ENCODE data around the gene CYGB.

CYGB gene

GRCh38 chr17:76551685-76552084 is 14.2 kb upstream of the CYGB start:
- no peak for DNase-seq (ENCODE audit: insufficient read length, low spot score)
- FAIRE-seq: no peak

DNA sequence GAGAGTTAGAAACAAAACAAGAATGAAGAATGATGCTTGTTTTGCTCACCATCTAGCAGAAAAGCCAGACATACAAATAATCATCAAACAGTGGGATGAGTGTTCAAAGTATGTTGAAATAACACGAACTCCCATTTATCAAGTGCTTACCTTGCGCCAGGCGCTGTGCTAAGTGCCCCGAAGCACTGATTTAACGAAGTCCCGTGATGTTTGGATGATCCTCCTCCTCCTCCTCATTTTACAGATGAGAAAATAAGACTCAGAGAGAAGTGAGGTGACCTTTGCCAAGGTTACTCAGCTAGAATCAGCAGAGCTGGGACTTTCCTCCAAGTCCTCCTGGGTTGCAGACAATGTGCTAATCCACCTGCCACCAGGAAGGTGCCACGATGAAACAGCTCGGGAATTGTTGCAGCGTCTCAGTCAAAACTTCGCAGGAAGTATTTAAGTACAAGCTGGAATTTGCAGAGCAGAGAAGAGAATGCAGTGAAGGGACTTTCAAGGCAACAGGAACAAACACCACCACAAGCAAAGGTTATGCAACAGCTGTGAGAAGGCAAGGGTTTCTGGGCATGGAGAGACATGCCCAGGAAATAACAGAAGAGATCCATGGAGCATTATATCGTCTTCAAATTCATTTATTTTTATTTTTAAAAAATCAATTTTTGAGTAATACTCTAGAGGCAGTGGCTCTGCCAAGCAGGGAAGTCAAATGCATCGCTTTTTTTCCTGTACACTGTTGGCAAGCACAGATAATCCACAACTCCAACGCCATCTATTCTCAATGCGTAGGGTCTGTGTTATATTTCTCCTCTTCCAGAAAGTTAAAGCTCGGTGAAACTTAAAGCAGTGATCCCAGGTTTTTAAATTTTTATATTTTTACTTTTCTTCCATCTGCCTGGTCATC is 13.5 kb upstream of the CYGB start:
- DNase-seq (ENCODE audit: insufficient read length, low spot score) (no peak), FAIRE-seq (no peak)

DNA sequence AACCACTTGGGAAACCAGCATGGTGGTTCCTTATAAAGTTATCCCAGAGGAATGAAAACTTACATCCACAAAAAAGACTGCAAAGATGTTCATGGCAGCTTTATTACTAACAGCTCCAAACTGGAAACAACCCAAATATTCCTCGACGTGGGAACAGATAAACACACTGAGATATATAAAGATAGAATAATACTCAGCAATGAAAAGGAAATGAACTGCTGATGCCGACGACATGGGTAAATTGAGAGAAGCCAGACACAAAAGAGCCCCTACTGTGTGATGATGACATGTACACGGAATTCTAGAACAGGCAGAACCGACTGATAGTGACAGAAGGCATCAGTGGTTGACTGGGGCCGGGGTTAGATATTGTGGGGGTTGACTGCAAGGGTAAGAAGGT is 12.0 kb upstream of the CYGB start:
- DNase-seq (ENCODE audit: insufficient read length, low spot score): no peak
- no peak for FAIRE-seq

GRCh38 chr17:76549215-76549518 is 11.7 kb upstream of the CYGB start:
- FAIRE-seq: no peak

DNA sequence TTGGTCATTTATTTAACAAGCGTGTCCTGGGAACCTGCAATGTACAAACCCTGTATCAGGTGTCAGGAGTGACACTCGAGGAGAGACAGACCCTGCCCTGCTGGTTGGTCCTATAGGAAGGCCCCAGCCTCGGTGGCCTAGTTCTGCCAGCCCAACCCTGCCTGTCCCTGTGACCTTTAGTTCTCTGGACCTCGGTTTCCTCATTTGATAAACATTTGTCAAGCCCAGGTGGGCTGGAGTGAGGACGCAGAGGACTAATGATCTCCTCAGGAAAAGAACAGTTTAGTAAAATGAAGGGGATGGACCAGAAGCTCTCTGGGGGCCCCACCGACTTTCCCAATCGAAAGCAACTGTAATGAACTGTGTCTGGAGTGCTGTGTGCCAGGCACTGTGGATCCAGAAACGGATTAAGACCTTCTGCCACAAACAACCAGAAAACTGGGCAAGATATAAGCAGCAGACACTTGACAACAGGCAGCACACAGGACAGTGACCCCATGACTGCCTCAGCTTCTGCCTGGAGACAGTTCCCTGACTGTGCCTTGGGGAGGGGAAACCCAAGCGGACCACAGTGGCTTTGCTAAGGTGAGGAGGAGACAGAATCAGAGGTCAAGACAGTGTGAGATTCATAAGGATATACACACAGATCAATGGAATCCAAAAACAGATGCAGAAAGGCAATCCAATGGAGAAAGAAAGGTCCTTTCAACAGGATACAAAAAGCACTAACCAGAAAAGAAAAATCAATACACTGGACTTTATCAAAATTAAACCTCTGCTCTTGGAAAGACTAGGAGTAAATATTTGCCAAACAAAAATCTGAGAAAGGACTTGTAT is 11.1 kb upstream of the CYGB start:
- FAIRE-seq (no peak), DNase-seq (ENCODE audit: insufficient read length, low spot score) (no peak)

More at GRCh38 chr17:76549215-76549518, 11.7 kb upstream of the CYGB start:
- DNase-seq (ENCODE audit: insufficient read length, low spot score): no peak

DNA sequence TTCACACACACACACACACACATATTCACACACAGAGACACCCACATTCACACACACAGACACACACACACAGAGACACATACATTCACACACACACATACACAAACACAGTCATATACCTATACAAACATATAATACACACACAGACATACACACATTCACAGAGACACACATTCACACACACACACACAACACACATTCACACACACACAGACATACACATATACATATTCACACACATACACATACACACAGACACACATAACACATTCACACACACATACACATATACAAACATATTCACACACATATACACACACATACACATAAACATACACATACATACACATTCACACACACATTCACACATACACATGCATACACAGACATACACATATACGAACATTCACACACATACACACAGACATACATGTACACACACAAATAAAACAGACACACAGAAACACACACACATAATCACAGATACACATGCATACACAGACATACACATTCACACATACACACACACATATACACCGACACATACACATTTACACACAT is 10.2 kb upstream of the CYGB start:
- FAIRE-seq: peak; percentile 99
- no peak for DNase-seq (ENCODE audit: insufficient read length, low spot score)

DNA sequence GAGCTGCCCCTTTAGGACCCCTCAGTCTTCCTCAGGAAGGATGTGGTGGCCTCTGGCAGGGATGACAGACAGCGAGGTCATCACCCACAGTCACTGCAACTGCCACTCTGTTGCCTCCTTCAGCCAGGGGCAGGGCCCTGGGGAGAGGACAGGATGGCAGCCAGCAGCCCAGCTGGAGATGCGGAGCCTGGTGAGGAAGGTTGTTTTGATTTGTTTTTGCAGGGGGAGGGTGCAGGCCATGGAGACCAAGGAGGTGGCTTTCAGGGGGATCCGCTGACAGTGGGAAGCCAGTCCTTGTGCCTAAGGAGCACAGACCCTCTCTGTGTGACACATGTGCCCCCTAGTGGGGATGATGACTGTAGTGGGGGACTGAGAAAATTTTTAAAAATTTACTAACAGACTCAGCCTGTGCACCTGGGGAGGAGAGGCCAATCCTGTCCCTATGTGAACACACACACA is 9.7 kb upstream of the CYGB start:
- FAIRE-seq: peak; percentile 48
- peak; percentile 85 for DNase-seq (ENCODE audit: insufficient read length, low spot score)

GRCh38 chr17:76546556-76547182 is 9.2 kb upstream of the CYGB start:
- DNase-seq (ENCODE audit: insufficient read length, low spot score): no peak
- FAIRE-seq: no peak

- no peak for FAIRE-seq
- DNase-seq (ENCODE audit: insufficient read length, low spot score): no peak
These were observed 8.5 kb upstream of the CYGB start for GRCh38 chr17:76545918-76546555.

DNA sequence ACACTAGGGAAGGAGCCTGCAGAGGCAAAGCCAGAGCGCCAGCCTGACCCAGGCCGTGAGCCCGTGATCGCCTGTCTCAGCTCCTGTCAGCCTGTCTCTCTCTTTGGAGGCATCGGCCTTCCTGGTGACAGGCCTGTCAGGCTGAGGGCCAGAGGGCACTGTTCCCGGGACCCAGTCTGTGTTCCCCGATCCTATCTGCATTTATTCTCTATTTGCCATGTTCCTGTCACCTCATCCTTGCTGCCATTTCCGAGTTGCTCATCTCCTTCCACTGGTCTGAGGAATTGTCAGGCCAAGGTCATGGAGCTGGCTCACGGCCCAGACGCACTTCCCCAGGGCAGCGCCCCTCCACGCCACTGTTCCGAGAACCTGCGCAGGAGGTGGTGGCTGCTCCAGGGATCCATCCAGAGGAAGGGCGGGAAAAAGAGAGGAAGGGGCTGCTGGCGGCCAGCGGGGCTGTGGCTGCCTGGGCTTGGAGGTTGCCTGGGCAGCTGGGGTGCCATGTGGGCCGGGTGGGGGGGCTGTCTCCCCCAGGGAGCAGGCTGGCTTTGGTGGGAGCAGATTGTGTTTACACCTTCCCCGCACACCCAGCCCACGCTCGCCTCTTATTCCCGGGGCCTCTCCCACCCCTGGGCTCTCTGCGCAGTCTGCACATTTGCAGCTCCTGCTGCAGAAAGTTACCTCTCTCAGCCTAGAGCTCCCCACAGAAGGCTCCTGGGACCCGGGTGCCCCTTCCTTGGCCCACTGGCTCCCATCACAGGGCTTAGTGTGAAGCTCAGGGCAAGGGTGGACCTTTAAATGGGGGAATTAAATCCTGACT is 7.2 kb upstream of the CYGB start:
- DNase-seq (ENCODE audit: insufficient read length, low spot score) (no peak), FAIRE-seq (no peak)

DNA sequence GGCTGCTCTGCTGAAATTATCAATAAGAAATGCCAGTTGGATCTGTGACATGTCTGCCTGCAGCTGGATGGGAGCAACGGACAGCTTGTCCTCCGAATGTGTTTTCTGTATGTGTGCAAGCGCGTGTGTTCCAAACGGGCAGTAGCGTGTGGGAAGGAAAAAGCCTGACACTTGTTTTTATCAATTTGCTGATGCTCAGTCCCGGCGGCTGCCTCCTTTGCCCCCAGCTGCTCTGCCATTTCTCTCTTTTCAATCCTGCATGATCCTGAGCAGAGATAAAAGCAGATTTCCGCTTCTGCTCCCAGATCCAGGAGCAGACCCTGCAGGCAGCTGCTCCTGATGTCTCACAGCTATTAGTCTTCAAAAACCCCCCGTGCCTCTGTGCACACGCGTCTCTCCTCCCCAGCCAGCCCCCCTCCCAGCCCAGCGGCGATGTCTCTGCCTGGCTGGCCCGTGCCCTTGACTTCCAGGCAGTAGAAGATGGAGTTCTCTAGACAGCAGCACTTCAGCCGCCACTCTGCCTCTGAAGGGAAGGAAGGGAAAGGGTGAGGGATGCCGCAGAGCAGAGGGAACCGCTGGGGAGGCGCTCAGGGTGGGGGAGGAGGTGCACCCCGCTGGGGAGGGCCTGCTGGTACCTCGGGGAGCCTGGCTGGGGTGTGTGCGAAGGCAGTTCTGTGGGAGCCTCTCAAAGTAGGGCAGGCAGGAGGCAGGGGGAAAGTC is 6.5 kb upstream of the CYGB start:
- FAIRE-seq: no peak
- DNase-seq (ENCODE audit: insufficient read length, low spot score): no peak

GRCh38 chr17:76543482-76543825 is 5.9 kb upstream of the CYGB start:
- DNase-seq (ENCODE audit: insufficient read length, low spot score): no peak
- FAIRE-seq: no peak

DNA sequence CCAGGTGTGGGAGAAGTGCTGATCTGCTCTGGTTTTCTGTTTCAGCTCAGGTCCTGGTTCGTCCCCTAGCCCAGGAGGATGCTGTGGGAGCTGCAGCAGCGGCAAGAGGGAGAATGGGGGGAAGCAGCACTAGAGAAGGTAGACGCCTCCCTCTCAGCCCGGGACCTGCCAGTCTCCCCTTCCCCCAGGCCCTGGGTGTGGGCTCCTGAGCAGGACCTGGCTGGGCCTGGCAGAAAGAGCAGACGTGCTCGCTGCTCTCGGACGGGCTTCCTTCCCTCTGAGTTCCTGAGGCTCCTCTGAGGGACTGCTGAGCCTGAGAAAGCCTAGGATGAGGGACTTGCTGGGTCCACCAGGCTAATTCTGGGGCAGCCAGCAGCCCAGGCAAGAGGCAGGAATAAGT is 5.5 kb upstream of the CYGB start:
- DNase-seq (ENCODE audit: insufficient read length, low spot score): no peak
- FAIRE-seq: no peak

GRCh38 chr17:76542566-76542971 is 5.1 kb upstream of the CYGB start:
- FAIRE-seq: no peak
- DNase-seq (ENCODE audit: insufficient read length, low spot score): no peak

- DNase-seq (ENCODE audit: insufficient read length, low spot score) (no peak), FAIRE-seq (no peak)
These were observed 4.4 kb upstream of the CYGB start for GRCh38 chr17:76541739-76542454.

- FAIRE-seq (peak; percentile 100), DNase-seq (ENCODE audit: insufficient read length, low spot score) (peak; percentile 99)
These were observed 3.1 kb upstream of the CYGB start for GRCh38 chr17:76540381-76541300.

GRCh38 chr17:76539631-76540271 is 2.2 kb upstream of the CYGB start, which contains the start of gene PRCD:
TSS of gene PRCD (plus strand) at chr17:76540044. CDS start at chr17:76540142, 98 bp downstream.
- peak; percentile 46 for FAIRE-seq

More at GRCh38 chr17:76539631-76540271, 2.2 kb upstream of the CYGB start, which contains the start of gene PRCD:
- no peak for DNase-seq (ENCODE audit: insufficient read length, low spot score)

All from HTR-8/SVneo (cell line).